CD14-positive monocyte (primary cell): ENCODE results near the gene APOBEC3B. TPM values are rescaled to one million over a fixed set of nuclear protein-coding genes. Genes with fewer than 3 reads are reported as not detected.
"Not testable (repeated sequence)": the region's sequence is repeated elsewhere in the genome, so short reads cannot be mapped to it uniquely, and the experiment has no call there.

Experiments used
- DNase-seq, 3 donors: peaks; one replicate each; pipeline ENCODE4 v3.0.0-alpha.2; 2011 to 2022
- H2AFZ ChIP-seq: 2 replicates; pipeline ENCODE4 v1.6.0; 2012; ENCODE audit warnings: mild to moderate bottlenecking, low read depth, low read length, inconsistent platforms; ENCODE audit not compliant: insufficient read depth, poor library complexity, severe bottlenecking
- H3K27ac ChIP-seq, 2 donors: 1 replicate in 1 of 2; 2 replicates in 1 of 2; pipeline ENCODE4 v1.5.1; 2012 to 2013; ENCODE audit warnings: low read length in 2 of 2, control low read depth in 1 of 2, inconsistent platforms in 1 of 2, low read depth in 1 of 2, mild to moderate bottlenecking in 1 of 2
- H3K27me3 ChIP-seq, 2 donors: one replicate each; pipeline versions ENCODE4 v1.6.0 to v1.6.1; 2011 to 2013; ENCODE audit warnings: low read length in 2 of 2; ENCODE audit not compliant: control insufficient read depth in 2 of 2, insufficient read depth in 2 of 2
- H3K36me3 ChIP-seq, 2 donors: replicated peaks in 1 of 2; 1 replicate in 1 of 2; 2 replicates in 1 of 2; pipeline versions ENCODE4 v1.5.1 to v1.6.1; 2012 to 2013; ENCODE audit warnings: low read length in 2 of 2, control low read depth in 1 of 2, inconsistent platforms in 1 of 2, mild to moderate bottlenecking in 1 of 2; ENCODE audit not compliant: insufficient read depth in 2 of 2, control insufficient read depth in 1 of 2
- H3K4me1 ChIP-seq, 2 donors: 1 replicate in 1 of 2; 2 replicates in 1 of 2; pipeline versions ENCODE4 v1.5.1 to v1.6.1; 2012 to 2013; ENCODE audit warnings: low read length in 2 of 2, control low read depth in 1 of 2, inconsistent platforms in 1 of 2, mild to moderate bottlenecking in 1 of 2, moderate library complexity in 1 of 2; ENCODE audit not compliant: insufficient read depth in 2 of 2, control insufficient read depth in 1 of 2
- H3K4me2 ChIP-seq: replicated peaks from 2 replicates; pipeline ENCODE3; 2012; ENCODE audit warnings: low read length, moderate library complexity, mild to moderate bottlenecking; ENCODE audit not compliant: poor library complexity, severe bottlenecking; ENCODE audit errors: extremely low read depth
- H3K4me3 ChIP-seq, 3 experiments: fragments of 200-600 bp in 1 of 3; sonication (generic) in 1 of 3; replicated peaks in 1 of 3; 1 replicate in 2 of 3; 2 replicates in 1 of 3; pipeline ENCODE4 v1.5.1; 2011 to 2013; ENCODE audit warnings: low read length in 3 of 3, mild to moderate bottlenecking in 3 of 3, control low read depth in 2 of 3, low read depth in 2 of 3, inconsistent platforms in 1 of 3, moderate library complexity in 1 of 3
- H3K79me2 ChIP-seq: 2 replicates; pipeline ENCODE4 v1.6.0; 2012; ENCODE audit warnings: mild to moderate bottlenecking, control low read depth, inconsistent platforms, low read length, moderate library complexity; ENCODE audit not compliant: insufficient read depth
- H3K9ac ChIP-seq: 2 replicates; pipeline ENCODE4 v1.6.0; 2017; ENCODE audit warnings: low read length, mild to moderate bottlenecking; ENCODE audit not compliant: insufficient read depth, poor library complexity, severe bottlenecking
- H3K9me3 ChIP-seq, 2 donors: replicated peaks in 1 of 2; 1 replicate in 1 of 2; 2 replicates in 1 of 2; pipeline versions ENCODE4 v1.5.1 to v1.6.1; 2012 to 2013; ENCODE audit warnings: low read length in 2 of 2, control low read depth in 1 of 2; ENCODE audit not compliant: control insufficient read depth in 1 of 2, insufficient read depth in 1 of 2
- H4K20me1 ChIP-seq: 2 replicates; pipeline ENCODE4 v1.6.0; 2012; ENCODE audit warnings: mild to moderate bottlenecking, low read length, control low read depth, moderate library complexity; ENCODE audit not compliant: insufficient read depth
- H3K27ac Mint-ChIP-seq, 7 donors: one replicate each; pipeline ENCODE4 v1.8.0; 2020; ENCODE audit warnings: mild to moderate bottlenecking in 7 of 7, mixed read lengths in 7 of 7, moderate library complexity in 6 of 7, inconsistent platforms in 2 of 7
- H3K27me3 Mint-ChIP-seq, 3 donors: one replicate each; pipeline ENCODE4 v1.8.0; 2021 to 2022; ENCODE audit warnings: low read depth in 3 of 3, mild to moderate bottlenecking in 3 of 3, mixed read lengths in 3 of 3, moderate library complexity in 3 of 3, inconsistent platforms in 1 of 3
- H3K36me3 Mint-ChIP-seq, 2 donors: one replicate each; pipeline ENCODE4 v1.8.0; 2020; ENCODE audit warnings: mixed read lengths in 2 of 2, inconsistent platforms in 1 of 2, mild to moderate bottlenecking in 1 of 2
- H3K4me1 Mint-ChIP-seq: one replicate; pipeline ENCODE4 v1.8.0; 2020; ENCODE audit warnings: mild to moderate bottlenecking, mixed read lengths
- H3K4me3 Mint-ChIP-seq, 2 donors: one replicate each; pipeline ENCODE4 v1.8.0; 2020; ENCODE audit warnings: mild to moderate bottlenecking in 2 of 2, mixed read lengths in 2 of 2, moderate library complexity in 1 of 2
- H3K9me3 Mint-ChIP-seq, 7 donors: one replicate each; pipeline ENCODE4 v1.8.0; 2020 to 2022; ENCODE audit warnings: mixed read lengths in 7 of 7, mild to moderate bottlenecking in 6 of 7, moderate library complexity in 6 of 7, inconsistent platforms in 2 of 7
- CTCF ChIP-seq: fragments of 200-600 bp; IDR thresholded peaks from one replicate; pipeline ENCODE4 v1.8.0; 2022; ENCODE audit warnings: antibody characterized with exemption, mild to moderate bottlenecking
- WGBS: methylation state at CpG from one replicate; pipeline ENCODE4 v1.1.5; 2013; ENCODE audit warnings: missing lambda C conversion rate; ENCODE audit not compliant: insufficient coverage; 5-methylcytosine and 5-hydroxymethylcytosine counted together
- intact Hi-C, 2 donors: fragments of 100-400 bp; cut with micrococcal nuclease; formaldehyde crosslinking; loops; one replicate each; pipeline versions ENCODE4 v1.15.0 to v1.15.1; 2023
- polyA plus RNA-seq, 3 donors: library from polyadenylated mRNA; depleted of rRNA in 1 of 3; unstranded in 2 of 3; stranded (reverse) in 1 of 3; fragments of 300-500 nt in 2 of 3; fragments of >200 nt in 1 of 3; fragmentation: Illumina TruSeq in 2 of 3; gene quantifications; 1 replicate in 2 of 3; 2 replicates in 1 of 3; pipeline ENCODE4 v1.2.3, GENCODE V29; 2012 to 2021

The APOBEC3B gene
- polyA plus RNA-seq, 3 donors, result 0.40 to 48.2 (median 12.6) TPM

- Histone ChIP-seq H2AFZ (no peak overlapping the region), H3K79me2 (peaks cover 18% of the 10 kb centered on the region), H4K20me1 (no peaks in the 10 kb centered on the region), H3K27ac (no peak overlapping the region), H3K4me2 (no peak overlapping the region), H3K4me1 (peaks cover 20 to 24% of the 10 kb centered on the region in 2 donors), H3K9ac (no peak overlapping the region), H3K27me3 (no peaks in the 10 kb centered on the region), H3K9me3 (no peaks in the 10 kb centered on the region), H3K36me3 (no peaks in the 10 kb centered on the region), H3K4me3 (no peak overlapping the region)
- H3K27me3 Mint-ChIP-seq, result peaks cover 0 to 3% (median 2%) of the 10 kb centered on the region in 3 donors
- no peak overlapping the region for H3K4me3 Mint-ChIP-seq
- H3K27ac Mint-ChIP-seq, result peak overlapping the region in 1 of 7 donors; percentile 74
- no peak for DNase-seq
- no peak for TF ChIP-seq CTCF
- H3K4me1 Mint-ChIP-seq, result peaks cover 23% of the 10 kb centered on the region
- intact Hi-C loops, result loop anchor here in 1 of 2 donors (10.0 kb wide), 1 partner anchor 104 kb away; no protein-coding TSS in a partner anchor
- peaks cover 0 to 3% (median 0%) of the 10 kb centered on the region in 7 donors for H3K9me3 Mint-ChIP-seq
- H3K36me3 Mint-ChIP-seq, result peaks cover 0 to 3% of the 10 kb centered on the region in 2 donors
- 83% methylated on average over 7 of the region's 15 CpGs for WGBS
These were observed 28.8 kb downstream of the APOBEC3B start for GRCh38 chr22:39010946-39011345.

- Mint-ChIP-seq H3K4me1 (peaks cover 22% of the 10 kb centered on the region), H3K4me3 (no peak overlapping the region), H3K27ac (peak overlapping the region in 5 of 7 donors; percentile 8 to 63 (median 17)), H3K27me3 (peaks cover 0 to 3% (median 2%) of the 10 kb centered on the region in 3 donors), H3K36me3 (peaks cover 10 to 16% of the 10 kb centered on the region in 2 donors), H3K9me3 (peaks cover 0 to 3% (median 0%) of the 10 kb centered on the region in 7 donors)
- Histone ChIP-seq H3K9me3 (no peaks in the 10 kb centered on the region), H3K4me3 (no peak overlapping the region), H3K27ac (no peak overlapping the region), H4K20me1 (no peaks in the 10 kb centered on the region), H3K4me2 (peak overlapping the region; percentile 74), H2AFZ (no peak overlapping the region), H3K9ac (no peak overlapping the region), H3K36me3 (peaks cover 0 to 3% of the 10 kb centered on the region in 2 donors), H3K4me1 (peaks cover 20 to 24% of the 10 kb centered on the region in 2 donors), H3K79me2 (peaks cover 19% of the 10 kb centered on the region), H3K27me3 (no peaks in the 10 kb centered on the region)
- TF ChIP-seq CTCF, result no peak
- intact Hi-C loops, result loop anchor here in 1 of 2 donors (10.0 kb wide), 1 partner anchor 102 kb away; no protein-coding TSS in a partner anchor
- WGBS, result 97% methylated on average over 13 of the region's 29 CpGs
- no peak for DNase-seq
These were observed 30.7 kb downstream of the APOBEC3B start for GRCh38 chr22:39012533-39013511.

GRCh38 chr22:39013561-39013941 lies 31.4 kb downstream of the APOBEC3B start:
- Histone ChIP-seq H2AFZ (peak overlapping the region; percentile 93), H3K36me3 (peaks cover 0 to 11% of the 10 kb centered on the region in 2 donors), H3K4me2 (peak overlapping the region; percentile 74), H3K79me2 (peaks cover 19% of the 10 kb centered on the region), H3K9ac (peak overlapping the region; percentile 76), H3K4me3 (peak overlapping the region; percentile 59 to 82 (median 78)), H3K27ac (peak overlapping the region; percentile 63 to 88), H3K4me1 (peaks cover 19 to 20% of the 10 kb centered on the region in 2 donors)
- DNase-seq, H3K9me3 Mint-ChIP-seq, H3K9me3 ChIP-seq, H4K20me1 ChIP-seq, H3K27me3 ChIP-seq, H3K27me3 Mint-ChIP-seq: not testable (repeated sequence)
- Mint-ChIP-seq H3K4me1 (peaks cover 17% of the 10 kb centered on the region), H3K27ac (peak overlapping the region; percentile 70 to 94 (median 91)), H3K4me3 (peak overlapping the region; percentile 86 to 93), H3K36me3 (peaks cover 15 to 23% of the 10 kb centered on the region in 2 donors)
- intact Hi-C loops, result loop anchor here in 1 of 2 donors (10.0 kb wide), 1 partner anchor 101 kb away; no protein-coding TSS in a partner anchor
- WGBS, result no CpG with 5 or more reads among the region's 6 CpGs
